GM12891 (cell line): Measurements from ENCODE around the gene TSHZ1.

Experiments
- POLR2A ChIP-seq: IDR thresholded peaks from 2 replicates; pipeline ENCODE4 v1.6.1; 2011; ENCODE audit warnings: low read depth, low read length, control low read depth
- POLR2AphosphoS5 ChIP-seq: IDR thresholded peaks from 2 replicates; pipeline ENCODE4 v1.6.1; 2011; ENCODE audit warnings: low read depth, low read length, control low read depth

DNA sequence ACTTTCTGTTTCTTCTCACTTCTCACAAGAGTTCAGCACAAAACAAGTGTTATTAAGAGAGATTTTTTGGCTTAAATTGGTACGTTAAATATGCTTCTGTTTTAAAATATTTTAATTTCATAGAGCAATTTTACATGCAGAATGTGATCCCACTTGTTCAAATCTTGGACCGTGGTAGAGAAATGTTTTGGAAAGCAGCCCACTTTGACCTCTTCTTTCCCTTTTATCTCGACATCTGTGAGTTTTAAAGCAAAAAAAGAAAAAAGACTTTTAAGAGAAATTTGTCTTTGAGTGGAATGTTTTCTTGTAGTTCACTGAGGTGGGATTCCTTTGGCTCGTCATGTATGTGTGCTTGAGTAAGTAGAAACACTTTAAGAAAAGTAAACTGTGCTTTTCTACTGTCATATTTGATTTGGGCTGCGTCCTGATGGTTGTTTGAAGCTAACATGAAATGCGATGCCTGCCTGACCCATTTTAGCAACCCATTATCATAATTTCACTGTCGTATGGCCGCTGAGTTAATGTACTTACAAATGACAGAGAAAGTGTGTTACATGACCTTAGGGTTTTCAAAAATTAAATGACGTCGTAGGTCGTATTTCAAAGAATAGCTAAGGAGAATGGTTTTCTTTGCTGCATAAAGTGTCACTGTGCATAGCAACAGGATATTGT, 54.5 kb downstream of the TSHZ1 start:
- TF ChIP-seq POLR2AphosphoS5, result no peak
- TF ChIP-seq POLR2A, result no peak
